Fibroblast of mammary gland (primary cell): Measurements from ENCODE around the gene TNS3.

Source experiments
- DNase-seq: peaks from one replicate; pipeline ENCODE4 v3.0.0-alpha.2; 2010; ENCODE audit warnings: low read depth
- H3K4me3 ChIP-seq: 2 replicates; pipeline ENCODE4 v1.5.1; 2011; ENCODE audit warnings: low read depth, mild to moderate bottlenecking, low read length, moderate library complexity; ENCODE audit not compliant: control insufficient read depth
- TF ChIP-seq, protein P1 (sequence below): conservative IDR thresholded peaks from 2 replicates; pipeline ENCODE4 v1.5.1; 2011; ENCODE audit warnings: low read depth, low read length, inconsistent platforms; ENCODE audit not compliant: control insufficient read depth, insufficient read depth

TNS3 gene

DNA sequence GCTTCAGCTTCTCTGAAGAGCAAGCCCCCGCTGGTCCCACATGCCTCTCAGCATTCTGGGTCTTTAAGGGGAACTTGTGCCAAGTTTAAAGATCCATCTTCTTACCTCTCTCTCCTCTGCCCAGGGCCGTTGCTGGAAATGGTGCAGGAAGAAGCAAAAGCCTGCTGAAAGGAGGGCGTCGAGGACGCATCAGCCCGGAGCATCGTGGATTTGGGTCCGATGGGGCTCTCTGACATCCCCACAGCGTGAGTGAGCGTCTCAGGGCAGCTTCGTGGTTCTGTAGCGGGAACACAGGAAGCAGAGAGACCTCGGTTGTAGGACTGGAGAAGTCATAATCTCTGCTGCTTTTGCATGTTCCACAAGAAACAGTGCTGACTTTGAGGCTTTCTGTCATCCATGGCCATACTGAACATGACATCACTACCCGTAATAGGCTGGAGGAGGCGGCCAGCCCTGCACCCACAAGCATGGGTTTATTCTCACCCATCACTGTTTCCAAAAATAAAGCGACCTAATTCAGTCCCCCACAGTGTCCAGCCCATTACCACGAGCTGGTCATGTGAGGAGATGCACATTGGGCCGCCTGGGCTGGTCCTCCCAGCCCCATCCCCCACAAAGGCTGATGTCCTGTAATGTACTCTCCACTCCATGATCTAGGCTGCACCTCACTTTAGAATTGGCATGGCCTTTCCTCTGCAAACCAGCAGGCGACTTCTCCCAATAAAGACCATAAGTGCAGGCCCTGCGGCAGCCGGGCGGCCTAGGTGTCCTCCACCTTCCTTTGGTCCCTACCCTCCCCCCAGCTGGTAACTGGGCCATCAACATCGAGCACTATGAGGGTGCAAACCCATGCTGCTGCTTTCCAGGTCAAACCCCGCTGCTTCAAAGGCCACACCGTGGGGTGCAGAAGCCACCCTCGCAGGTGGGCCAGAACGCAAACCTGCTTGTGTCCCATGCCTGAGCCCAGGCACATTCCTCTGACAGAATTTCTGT, 276.9 kb downstream of the TNS3 start:
- DNase-seq, result no peak
- no peak overlapping the region for H3K4me3 ChIP-seq

DNA sequence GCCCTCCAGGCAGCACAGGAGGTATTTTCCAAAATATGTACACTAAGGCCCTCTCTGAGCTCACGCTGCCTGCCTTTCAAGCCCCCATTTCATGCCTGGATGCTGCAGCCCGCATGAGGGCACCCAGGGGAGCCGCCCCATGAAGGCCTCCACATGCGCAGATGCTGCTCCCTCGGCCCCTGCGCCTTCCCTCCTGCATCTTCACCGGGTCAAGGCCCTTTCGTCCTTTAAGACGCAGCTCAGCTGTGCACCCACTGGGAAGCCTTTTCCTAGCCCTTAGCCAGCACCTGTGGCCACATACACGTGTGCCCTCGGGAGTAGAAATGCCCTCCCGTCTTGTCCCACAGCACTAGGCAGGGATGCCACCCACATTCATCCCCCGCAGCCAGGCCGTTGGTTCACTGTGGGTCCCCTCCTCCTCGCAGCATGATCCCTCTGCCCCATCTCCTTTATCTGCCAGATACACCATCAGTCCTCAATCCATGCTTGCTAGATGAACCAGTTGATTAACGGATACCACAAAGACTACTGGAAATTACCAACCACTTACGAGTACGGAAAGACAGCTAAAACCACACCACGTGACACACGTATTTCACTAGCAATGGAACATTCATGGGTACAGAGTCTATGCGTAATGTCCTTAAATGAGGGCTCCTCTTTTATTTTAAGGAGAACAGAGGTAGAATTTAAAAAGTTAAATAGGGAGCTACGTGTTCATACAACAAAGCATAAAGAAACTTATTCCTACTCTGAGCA, 278.0 kb downstream of the TNS3 start:
- no peak overlapping the region for H3K4me3 ChIP-seq
- DNase-seq, result no peak
- TF ChIP-seq, protein P1, sequence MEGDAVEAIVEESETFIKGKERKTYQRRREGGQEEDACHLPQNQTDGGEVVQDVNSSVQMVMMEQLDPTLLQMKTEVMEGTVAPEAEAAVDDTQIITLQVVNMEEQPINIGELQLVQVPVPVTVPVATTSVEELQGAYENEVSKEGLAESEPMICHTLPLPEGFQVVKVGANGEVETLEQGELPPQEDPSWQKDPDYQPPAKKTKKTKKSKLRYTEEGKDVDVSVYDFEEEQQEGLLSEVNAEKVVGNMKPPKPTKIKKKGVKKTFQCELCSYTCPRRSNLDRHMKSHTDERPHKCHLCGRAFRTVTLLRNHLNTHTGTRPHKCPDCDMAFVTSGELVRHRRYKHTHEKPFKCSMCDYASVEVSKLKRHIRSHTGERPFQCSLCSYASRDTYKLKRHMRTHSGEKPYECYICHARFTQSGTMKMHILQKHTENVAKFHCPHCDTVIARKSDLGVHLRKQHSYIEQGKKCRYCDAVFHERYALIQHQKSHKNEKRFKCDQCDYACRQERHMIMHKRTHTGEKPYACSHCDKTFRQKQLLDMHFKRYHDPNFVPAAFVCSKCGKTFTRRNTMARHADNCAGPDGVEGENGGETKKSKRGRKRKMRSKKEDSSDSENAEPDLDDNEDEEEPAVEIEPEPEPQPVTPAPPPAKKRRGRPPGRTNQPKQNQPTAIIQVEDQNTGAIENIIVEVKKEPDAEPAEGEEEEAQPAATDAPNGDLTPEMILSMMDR, result no peak

More for the DNA sequence above, 276.9 kb downstream of the TNS3 start:
- TF ChIP-seq, protein P1, result no peak

DNA sequence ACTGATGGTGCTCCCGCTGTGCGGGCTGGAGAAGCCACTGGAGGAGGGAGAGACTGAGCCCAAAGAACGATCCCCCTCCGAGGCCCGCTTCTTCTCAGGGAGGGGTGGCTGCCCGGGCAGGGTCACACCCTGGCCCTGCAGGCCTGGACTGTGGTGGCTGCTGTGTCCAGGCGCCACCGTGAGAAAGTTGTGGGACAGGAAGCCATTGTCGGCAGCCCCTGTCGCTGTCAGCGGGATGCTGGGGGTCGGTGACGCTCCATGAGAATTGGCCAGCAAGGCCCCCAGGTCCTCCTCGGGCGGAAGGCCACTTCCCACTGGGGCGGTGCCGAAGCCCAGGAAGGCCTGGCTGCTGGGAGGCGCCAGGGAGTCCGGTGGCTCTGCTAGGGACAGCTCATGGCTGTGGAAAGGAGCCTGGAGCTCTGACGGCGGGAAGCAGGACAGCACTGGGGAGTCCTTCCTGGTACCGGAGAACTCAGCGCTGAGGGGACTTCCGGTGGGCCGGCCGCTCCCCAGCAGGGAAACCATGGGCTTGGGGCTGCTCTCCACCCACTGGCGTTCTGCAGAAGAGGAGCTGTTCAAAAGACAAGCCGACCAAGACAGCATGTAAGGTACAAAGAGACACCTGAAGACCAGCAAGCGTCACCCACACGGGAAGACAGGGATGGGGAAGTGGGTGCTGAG, 278.8 kb downstream of the TNS3 start:
- TF ChIP-seq, protein P1, result no peak
- H3K4me3 ChIP-seq, result no peak overlapping the region
- no peak for DNase-seq

DNA sequence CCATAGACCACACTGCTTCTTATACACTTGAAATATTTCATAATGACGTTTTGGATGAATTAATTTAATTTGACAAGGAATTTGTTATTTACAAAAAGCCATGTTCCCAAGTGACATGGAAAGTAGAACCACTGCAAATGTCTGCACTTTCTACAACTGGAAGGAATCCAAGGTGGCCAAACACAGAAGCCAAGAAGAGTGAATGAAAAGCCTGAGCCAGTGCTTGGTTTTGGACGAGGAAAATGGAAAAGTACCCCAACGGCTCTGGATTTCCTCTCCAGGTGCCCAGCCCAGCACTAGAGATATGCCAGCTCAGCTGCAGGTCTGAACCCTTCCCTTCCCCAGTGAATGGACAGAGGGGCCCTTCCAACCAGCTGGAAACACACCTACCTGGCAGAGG, 279.4 kb downstream of the TNS3 start:
- TF ChIP-seq, protein P1, result no peak
- DNase-seq, result no peak
- H3K4me3 ChIP-seq, result no peak overlapping the region

DNA sequence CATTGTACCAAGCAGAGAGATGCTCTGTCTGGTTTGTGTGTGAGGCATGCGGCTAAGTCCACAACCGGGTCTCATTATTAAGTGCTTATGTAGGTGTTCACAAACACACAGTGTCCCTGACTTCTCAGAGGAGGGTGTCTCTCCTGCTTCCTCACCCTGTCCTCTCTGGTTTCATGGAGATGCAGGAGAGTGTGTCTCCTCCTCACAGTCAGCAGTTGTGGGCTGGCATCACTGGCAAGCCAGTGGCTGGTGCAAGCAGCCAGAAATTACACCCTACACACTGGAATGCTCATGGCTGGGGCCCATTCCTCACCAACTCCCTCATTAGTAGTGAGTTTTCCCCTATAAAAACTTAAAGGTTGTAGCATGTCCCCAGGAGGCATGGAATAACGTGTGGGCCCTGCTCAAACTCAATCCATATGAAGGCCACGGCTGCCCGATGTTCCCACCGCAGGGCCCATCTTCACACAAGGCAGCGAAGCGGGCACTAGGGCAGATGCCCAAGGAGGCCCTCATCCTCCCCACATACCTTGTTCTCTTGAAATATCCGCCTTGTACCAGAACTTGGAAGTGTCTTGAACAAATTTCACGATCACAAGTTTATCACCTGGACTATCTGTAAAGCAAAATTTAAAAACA, 280.1 kb downstream of the TNS3 start:
- TF ChIP-seq, protein P1, result no peak
- no peak for DNase-seq
- no peak overlapping the region for H3K4me3 ChIP-seq

DNA sequence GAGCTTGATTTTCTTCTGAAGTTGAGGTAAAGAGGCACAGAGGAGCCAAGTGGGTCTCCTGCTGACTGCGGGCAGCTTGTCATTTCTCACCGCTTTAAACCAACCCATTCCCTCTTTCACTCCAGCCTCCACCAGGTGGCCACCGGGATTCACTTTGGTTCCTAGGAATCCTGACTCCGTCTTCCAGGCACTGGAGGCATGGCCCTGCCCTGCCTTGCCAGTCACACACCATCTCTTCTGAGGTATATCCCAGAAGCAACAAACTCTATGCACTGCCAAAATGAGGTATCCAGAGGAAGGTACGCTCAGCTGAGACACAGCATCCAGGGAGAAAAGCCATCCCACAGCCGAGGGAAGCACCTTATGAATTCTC, 280.8 kb downstream of the TNS3 start:
- DNase-seq, result no peak
- TF ChIP-seq, protein P1, result no peak
- H3K4me3 ChIP-seq, result no peak overlapping the region
